Measurements from ENCODE around the gene TEN1. TPM values are rescaled to one million over a fixed set of nuclear protein-coding genes. Genes with fewer than 3 reads are reported as not detected.

TEN1 gene
- total RNA-seq, 4 donors from 2014 or later: 4.6 to 11.3 (median 10.7) TPM

DNA sequence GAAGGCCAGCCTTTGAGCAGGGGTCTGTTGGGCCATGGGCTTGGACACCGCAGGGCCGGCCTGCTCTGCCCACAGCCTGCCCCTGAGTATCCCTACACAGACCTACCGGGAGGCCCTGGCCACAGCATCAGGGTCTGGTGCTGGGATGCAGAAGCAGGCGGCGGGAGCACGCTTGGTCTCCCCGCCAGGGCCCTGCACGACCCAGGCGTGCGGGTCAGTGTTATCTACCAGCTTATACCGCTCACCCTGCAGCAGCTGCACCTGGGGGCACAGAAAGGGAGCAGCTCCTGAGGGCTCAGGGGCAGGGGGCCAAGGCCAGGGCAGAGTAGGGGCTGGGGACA is 39.3 kb downstream of the TEN1 start:
- Histone ChIP-seq H3K27me3 (peaks cover 0 to 21% (median 0%) of the 10 kb centered on the region in 4 donors), H3K4me1 (peaks cover 0 to 9% (median 7%) of the 10 kb centered on the region in 4 donors), H3K36me3 (no peaks in the 10 kb centered on the region), H3K4me3 (no peak overlapping the region), H3K27ac (replicated peaks in 1 of 4) (no peak overlapping the region), H3K9me3 (no peaks in the 10 kb centered on the region)
- intact Hi-C loops (cut with DNase I): no loop called here
- no peak for TF ChIP-seq POLR2AphosphoS5 (IDR thresholded peaks at IDR 0.05)
- no peak for TF ChIP-seq EP300 (IDR thresholded peaks at IDR 0.05)
- TF ChIP-seq POLR2A (IDR thresholded peaks at IDR 0.05; ENCODE audit: low read depth): no peak
- TF ChIP-seq, protein P1, sequence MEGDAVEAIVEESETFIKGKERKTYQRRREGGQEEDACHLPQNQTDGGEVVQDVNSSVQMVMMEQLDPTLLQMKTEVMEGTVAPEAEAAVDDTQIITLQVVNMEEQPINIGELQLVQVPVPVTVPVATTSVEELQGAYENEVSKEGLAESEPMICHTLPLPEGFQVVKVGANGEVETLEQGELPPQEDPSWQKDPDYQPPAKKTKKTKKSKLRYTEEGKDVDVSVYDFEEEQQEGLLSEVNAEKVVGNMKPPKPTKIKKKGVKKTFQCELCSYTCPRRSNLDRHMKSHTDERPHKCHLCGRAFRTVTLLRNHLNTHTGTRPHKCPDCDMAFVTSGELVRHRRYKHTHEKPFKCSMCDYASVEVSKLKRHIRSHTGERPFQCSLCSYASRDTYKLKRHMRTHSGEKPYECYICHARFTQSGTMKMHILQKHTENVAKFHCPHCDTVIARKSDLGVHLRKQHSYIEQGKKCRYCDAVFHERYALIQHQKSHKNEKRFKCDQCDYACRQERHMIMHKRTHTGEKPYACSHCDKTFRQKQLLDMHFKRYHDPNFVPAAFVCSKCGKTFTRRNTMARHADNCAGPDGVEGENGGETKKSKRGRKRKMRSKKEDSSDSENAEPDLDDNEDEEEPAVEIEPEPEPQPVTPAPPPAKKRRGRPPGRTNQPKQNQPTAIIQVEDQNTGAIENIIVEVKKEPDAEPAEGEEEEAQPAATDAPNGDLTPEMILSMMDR (IDR thresholded peaks at IDR 0.05): no peak
- WGBS: 86% methylated on average over 8 of the region's 11 CpGs
- no peak for DNase-seq (ENCODE audit: extremely low spot score)

DNA sequence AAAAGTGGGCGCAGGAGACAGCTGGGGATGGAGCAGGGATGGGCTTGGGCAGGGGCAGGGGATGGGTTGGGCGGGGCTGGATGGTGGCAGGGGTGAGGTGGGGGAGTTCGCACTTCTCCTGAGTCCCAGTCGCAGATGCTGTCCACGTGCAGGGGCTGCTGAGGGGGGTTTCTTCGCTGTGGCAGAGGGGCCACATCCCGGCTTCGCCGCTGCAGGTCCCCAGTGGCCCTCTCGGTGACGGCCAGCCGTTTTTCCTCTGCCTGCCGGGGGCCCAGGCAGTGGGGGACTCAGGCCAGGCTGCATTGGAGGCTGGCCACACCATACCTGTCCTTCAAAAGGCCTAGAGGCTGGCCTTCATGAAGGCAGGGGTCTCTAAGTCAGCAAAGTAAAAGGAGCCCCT is 39.8 kb downstream of the TEN1 start:
- no peak for DNase-seq (ENCODE audit: extremely low spot score)
- 92% methylated on average over 5 of the region's 13 CpGs for WGBS
- intact Hi-C loops (cut with DNase I): no loop called here
- H3K4me1 ChIP-seq: peaks cover 0 to 9% (median 7%) of the 10 kb centered on the region in 4 donors
- H3K36me3 ChIP-seq: no peaks in the 10 kb centered on the region
- H3K4me3 ChIP-seq: no peak overlapping the region
- TF ChIP-seq EP300 (IDR thresholded peaks at IDR 0.05): no peak
- TF ChIP-seq, protein P1 (IDR thresholded peaks at IDR 0.05): no peak
- no peak for TF ChIP-seq POLR2A (IDR thresholded peaks at IDR 0.05; ENCODE audit: low read depth)
- no peak for TF ChIP-seq POLR2AphosphoS5 (IDR thresholded peaks at IDR 0.05)
- H3K27ac ChIP-seq (replicated peaks in 1 of 4): no peak overlapping the region
- peaks cover 0 to 21% (median 0%) of the 10 kb centered on the region in 4 donors for H3K27me3 ChIP-seq
- H3K9me3 ChIP-seq: no peaks in the 10 kb centered on the region

GRCh38 chr17:76019833-76020467 is 40.9 kb downstream of the TEN1 start:
- Histone ChIP-seq H3K36me3 (no peaks in the 10 kb centered on the region), H3K4me3 (no peak overlapping the region), H3K27me3 (peaks cover 0 to 15% (median 0%) of the 10 kb centered on the region in 4 donors), H3K4me1 (no peaks in the 10 kb centered on the region), H3K27ac (replicated peaks in 1 of 4) (no peak overlapping the region), H3K9me3 (no peaks in the 10 kb centered on the region)
- TF ChIP-seq, protein P1 (IDR thresholded peaks at IDR 0.05): no peak
- TF ChIP-seq EP300 (IDR thresholded peaks at IDR 0.05) (no peak), POLR2A (IDR thresholded peaks at IDR 0.05; ENCODE audit: low read depth) (no peak), POLR2AphosphoS5 (IDR thresholded peaks at IDR 0.05) (no peak)
- DNase-seq (ENCODE audit: extremely low spot score): no peak
- WGBS: 90% methylated on average over 6 of the region's 6 CpGs
- intact Hi-C loops (cut with DNase I): no loop called here

DNA sequence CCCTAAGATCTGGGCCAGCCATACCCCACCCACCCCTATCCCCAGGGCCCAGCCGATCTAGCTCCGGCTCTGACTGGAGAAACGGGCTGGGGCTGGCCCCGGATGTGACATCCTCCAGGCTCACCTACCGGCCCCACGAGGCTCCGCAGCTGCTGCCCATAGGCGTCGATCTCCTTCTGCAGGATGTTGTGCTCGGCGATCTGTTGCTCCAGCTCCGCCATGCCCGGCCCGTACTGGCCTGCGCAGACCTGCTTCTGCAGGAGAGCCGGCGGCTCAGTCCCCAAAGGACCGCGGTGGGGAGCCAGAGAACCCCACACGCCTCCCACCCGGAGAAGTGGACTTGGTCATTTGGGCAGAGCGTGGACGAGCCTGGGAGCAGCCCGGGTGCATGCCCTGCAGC is 43.2 kb downstream of the TEN1 start:
- DNase-seq (ENCODE audit: extremely low spot score): no peak
- H3K4me1 ChIP-seq: no peaks in the 10 kb centered on the region
- H3K9me3 ChIP-seq: no peaks in the 10 kb centered on the region
- no peaks in the 10 kb centered on the region for H3K36me3 ChIP-seq
- peaks cover 0 to 12% (median 0%) of the 10 kb centered on the region in 4 donors for H3K27me3 ChIP-seq
- H3K27ac ChIP-seq (replicated peaks in 1 of 4): no peak overlapping the region
- TF ChIP-seq, protein P1 (IDR thresholded peaks at IDR 0.05): no peak
- TF ChIP-seq EP300 (IDR thresholded peaks at IDR 0.05) (no peak), POLR2AphosphoS5 (IDR thresholded peaks at IDR 0.05) (no peak), POLR2A (IDR thresholded peaks at IDR 0.05; ENCODE audit: low read depth) (no peak)
- 83% methylated on average over 10 of the region's 24 CpGs for WGBS
- H3K4me3 ChIP-seq: no peak overlapping the region
- intact Hi-C loops (cut with DNase I): no loop called here

Data from esophagus muscularis mucosa (tissue), 4 donors.